Duodenal mucosa (tissue), 2 donors: ENCODE data around the gene SEC14L1.

Source experiments
- H3K27ac ChIP-seq: one replicate; pipeline ENCODE4 v1.7.0; 2013; ENCODE audit warnings: low read depth, low read length
- H3K27me3 ChIP-seq, 2 donors: one replicate each; pipeline ENCODE4 v1.7.0; 2013; ENCODE audit warnings: low read length in 2 of 2, control low read depth in 1 of 2; ENCODE audit not compliant: insufficient read depth in 2 of 2, control insufficient read depth in 1 of 2
- H3K36me3 ChIP-seq, 2 donors: one replicate each; pipeline ENCODE4 v1.7.0; 2013; ENCODE audit warnings: low read length in 2 of 2, control low read depth in 1 of 2; ENCODE audit not compliant: insufficient read depth in 2 of 2, control insufficient read depth in 1 of 2
- H3K4me1 ChIP-seq, 2 donors: one replicate each; pipeline ENCODE4 v1.7.0; 2013; ENCODE audit warnings: low read length in 2 of 2, control low read depth in 1 of 2; ENCODE audit not compliant: insufficient read depth in 2 of 2, control insufficient read depth in 1 of 2
- H3K4me3 ChIP-seq, 2 donors: one replicate each; pipeline ENCODE4 v1.7.0; 2013; ENCODE audit warnings: low read length in 2 of 2, low read depth in 1 of 2
- H3K9ac ChIP-seq, 2 donors: one replicate each; pipeline ENCODE4 v1.7.0; 2013; ENCODE audit warnings: low read length in 2 of 2, low read depth in 1 of 2
- H3K9me3 ChIP-seq, 2 donors: one replicate each; pipeline ENCODE4 v1.7.0; 2013; ENCODE audit warnings: low read length in 2 of 2, control low read depth in 1 of 2; ENCODE audit not compliant: control insufficient read depth in 1 of 2

SEC14L1 gene

GRCh38 chr17:77160091-77160874, 19.5 kb downstream of the SEC14L1 start:
- Histone ChIP-seq H3K9me3 (no peaks in the 10 kb centered on the region), H3K27ac (no peak overlapping the region), H3K9ac (no peak overlapping the region), H3K27me3 (no peaks in the 10 kb centered on the region), H3K4me1 (peaks cover 15 to 29% of the 10 kb centered on the region in 2 donors), H3K4me3 (no peak overlapping the region), H3K36me3 (peaks cover 0 to 2% of the 10 kb centered on the region in 2 donors)

GRCh38 chr17:77160875-77161530, 20.2 kb downstream of the SEC14L1 start:
- no peaks in the 10 kb centered on the region for H3K27me3 ChIP-seq
- no peak overlapping the region for H3K27ac ChIP-seq
- H3K36me3 ChIP-seq: no peaks in the 10 kb centered on the region
- H3K9me3 ChIP-seq: no peaks in the 10 kb centered on the region
- peaks cover 15 to 28% of the 10 kb centered on the region in 2 donors for H3K4me1 ChIP-seq
- H3K9ac ChIP-seq: no peak overlapping the region
- H3K4me3 ChIP-seq: no peak overlapping the region

- no peak overlapping the region for H3K9ac ChIP-seq
These were observed 21.2 kb downstream of the SEC14L1 start for GRCh38 chr17:77161953-77162352.

GRCh38 chr17:77163001-77163400, 22.2 kb downstream of the SEC14L1 start:
- peaks cover 15 to 28% of the 10 kb centered on the region in 2 donors for H3K4me1 ChIP-seq
- no peak overlapping the region for H3K27ac ChIP-seq
- peaks cover 4 to 8% of the 10 kb centered on the region in 2 donors for H3K36me3 ChIP-seq

More at GRCh38 chr17:77161953-77162352, 21.2 kb downstream of the SEC14L1 start:
- Histone ChIP-seq H3K4me1 (peaks cover 15 to 28% of the 10 kb centered on the region in 2 donors), H3K9me3 (peaks cover 0 to 3% of the 10 kb centered on the region in 2 donors), H3K4me3 (no peak overlapping the region), H3K27ac (no peak overlapping the region), H3K27me3 (no peaks in the 10 kb centered on the region), H3K36me3 (no peaks in the 10 kb centered on the region)

GRCh38 chr17:77163511-77164280, 22.9 kb downstream of the SEC14L1 start:
- no peak overlapping the region for H3K4me3 ChIP-seq
- H3K36me3 ChIP-seq: peaks cover 6 to 8% of the 10 kb centered on the region in 2 donors
- peaks cover 15 to 28% of the 10 kb centered on the region in 2 donors for H3K4me1 ChIP-seq
- H3K9ac ChIP-seq: no peak overlapping the region
- peaks cover 6 to 20% of the 10 kb centered on the region in 2 donors for H3K9me3 ChIP-seq
- H3K27me3 ChIP-seq: no peaks in the 10 kb centered on the region
- no peak overlapping the region for H3K27ac ChIP-seq

More at GRCh38 chr17:77163001-77163400, 22.2 kb downstream of the SEC14L1 start:
- Histone ChIP-seq H3K27me3 (no peaks in the 10 kb centered on the region), H3K4me3 (peak overlapping the region; percentile 40 to 55), H3K9me3 (peaks cover 2 to 13% of the 10 kb centered on the region in 2 donors), H3K9ac (no peak overlapping the region)

- Histone ChIP-seq H3K4me1 (peaks cover 15 to 28% of the 10 kb centered on the region in 2 donors), H3K9me3 (peaks cover 6 to 20% of the 10 kb centered on the region in 2 donors), H3K27me3 (no peaks in the 10 kb centered on the region), H3K27ac (no peak overlapping the region), H3K36me3 (peaks cover 6 to 8% of the 10 kb centered on the region in 2 donors), H3K9ac (no peak overlapping the region), H3K4me3 (no peak overlapping the region)
These were observed 23.8 kb downstream of the SEC14L1 start for GRCh38 chr17:77164483-77165091.

- H3K4me1 ChIP-seq: peaks cover 15 to 28% of the 10 kb centered on the region in 2 donors
- peaks cover 6 to 20% of the 10 kb centered on the region in 2 donors for H3K9me3 ChIP-seq
- H3K9ac ChIP-seq: no peak overlapping the region
- H3K4me3 ChIP-seq: no peak overlapping the region
- H3K27ac ChIP-seq: no peak overlapping the region
- H3K27me3 ChIP-seq: no peaks in the 10 kb centered on the region
- H3K36me3 ChIP-seq: peaks cover 6 to 8% of the 10 kb centered on the region in 2 donors
These were observed 24.8 kb downstream of the SEC14L1 start for GRCh38 chr17:77165577-77165976.

- Histone ChIP-seq H3K36me3 (peaks cover 6 to 8% of the 10 kb centered on the region in 2 donors), H3K27ac (no peak overlapping the region), H3K27me3 (no peaks in the 10 kb centered on the region), H3K9ac (no peak overlapping the region), H3K9me3 (peaks cover 6 to 20% of the 10 kb centered on the region in 2 donors), H3K4me1 (peaks cover 14 to 28% of the 10 kb centered on the region in 2 donors), H3K4me3 (no peak overlapping the region)
These were observed 26.9 kb downstream of the SEC14L1 start for GRCh38 chr17:77167472-77168306.

GRCh38 chr17:77173104-77173503, 32.3 kb downstream of the SEC14L1 start:
- no peak overlapping the region for H3K27ac ChIP-seq
- peaks cover 10 to 13% of the 10 kb centered on the region in 2 donors for H3K36me3 ChIP-seq
- H3K4me1 ChIP-seq: no peaks in the 10 kb centered on the region
- H3K9me3 ChIP-seq: peaks cover 16 to 20% of the 10 kb centered on the region in 2 donors
- no peak overlapping the region for H3K4me3 ChIP-seq
- no peaks in the 10 kb centered on the region for H3K27me3 ChIP-seq
- no peak overlapping the region for H3K9ac ChIP-seq
